Measurements from ENCODE around the gene KCNK13.

KCNK13 gene

DNA sequence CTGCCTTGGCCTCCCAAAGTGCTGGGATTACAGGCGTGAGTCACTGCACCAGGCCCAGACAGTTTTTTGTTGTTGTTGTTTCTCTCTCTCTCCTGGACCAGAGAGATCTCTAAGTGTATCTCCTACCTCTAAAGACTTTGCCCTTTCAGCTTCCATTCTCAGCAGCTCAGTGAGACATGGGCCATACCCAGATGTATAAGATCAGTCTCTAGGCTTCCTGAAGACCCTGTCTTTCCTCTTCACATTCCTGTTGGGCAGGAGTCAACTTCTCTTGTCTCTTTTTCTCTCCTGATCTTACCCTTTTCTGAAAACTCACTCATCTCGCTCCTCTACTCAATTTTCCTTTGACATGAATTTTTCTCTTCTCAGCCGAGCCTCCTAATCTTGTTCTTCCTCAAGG lies 42.0 kb downstream of the KCNK13 start:
- no peak for TF ChIP-seq CTCF (IDR thresholded peaks at IDR 0.05; ENCODE audit: borderline replicate concordance, control extremely low read depth, extremely low read depth, insufficient read depth, missing control alignments)
- DNase-seq (ENCODE audit: low spot score) = no peak
- in situ Hi-C loops (cut with MboI; ENCODE audit: low sequenced_read_pairs, unreplicated experiment) = no loop called here

GRCh38 chr14:90105756-90106155 lies 44.0 kb downstream of the KCNK13 start:
- TF ChIP-seq CTCF (IDR thresholded peaks at IDR 0.05; ENCODE audit: borderline replicate concordance, control extremely low read depth, extremely low read depth, insufficient read depth, missing control alignments) = no peak
- in situ Hi-C loops (cut with MboI; ENCODE audit: low sequenced_read_pairs, unreplicated experiment) = no loop called here
- no peak for DNase-seq (ENCODE audit: low spot score)

- in situ Hi-C loops (cut with MboI; ENCODE audit: low sequenced_read_pairs, unreplicated experiment) = no loop called here
- no peak for DNase-seq (ENCODE audit: low spot score)
- TF ChIP-seq CTCF (IDR thresholded peaks at IDR 0.05; ENCODE audit: borderline replicate concordance, control extremely low read depth, extremely low read depth, insufficient read depth, missing control alignments) = no peak
Measured at GRCh38 chr14:90107789-90108188, 46.0 kb downstream of the KCNK13 start.

DNA sequence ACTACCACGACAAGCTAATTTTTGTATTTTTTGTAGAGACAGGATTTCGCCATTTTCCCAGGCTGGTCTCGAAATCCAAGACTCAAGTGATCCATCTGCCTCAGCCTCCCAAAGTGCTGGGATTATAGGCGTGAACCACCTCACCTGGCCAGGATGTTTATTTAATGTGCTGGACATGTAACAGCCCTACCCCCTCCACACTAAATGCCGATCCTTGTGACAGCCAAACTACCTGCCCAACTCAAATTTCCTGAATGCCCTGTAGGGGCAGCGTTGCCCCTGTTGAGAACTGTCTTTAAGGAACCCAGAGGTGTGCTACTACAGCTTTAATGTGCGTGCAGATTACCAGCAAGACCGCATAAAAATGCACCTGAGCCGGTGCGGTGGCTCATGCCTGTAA lies 48.1 kb downstream of the KCNK13 start:
- in situ Hi-C loops (cut with MboI; ENCODE audit: low sequenced_read_pairs, unreplicated experiment) = no loop called here
- DNase-seq (ENCODE audit: low spot score) = no peak
- no peak for TF ChIP-seq CTCF (IDR thresholded peaks at IDR 0.05; ENCODE audit: borderline replicate concordance, control extremely low read depth, extremely low read depth, insufficient read depth, missing control alignments)

DNA sequence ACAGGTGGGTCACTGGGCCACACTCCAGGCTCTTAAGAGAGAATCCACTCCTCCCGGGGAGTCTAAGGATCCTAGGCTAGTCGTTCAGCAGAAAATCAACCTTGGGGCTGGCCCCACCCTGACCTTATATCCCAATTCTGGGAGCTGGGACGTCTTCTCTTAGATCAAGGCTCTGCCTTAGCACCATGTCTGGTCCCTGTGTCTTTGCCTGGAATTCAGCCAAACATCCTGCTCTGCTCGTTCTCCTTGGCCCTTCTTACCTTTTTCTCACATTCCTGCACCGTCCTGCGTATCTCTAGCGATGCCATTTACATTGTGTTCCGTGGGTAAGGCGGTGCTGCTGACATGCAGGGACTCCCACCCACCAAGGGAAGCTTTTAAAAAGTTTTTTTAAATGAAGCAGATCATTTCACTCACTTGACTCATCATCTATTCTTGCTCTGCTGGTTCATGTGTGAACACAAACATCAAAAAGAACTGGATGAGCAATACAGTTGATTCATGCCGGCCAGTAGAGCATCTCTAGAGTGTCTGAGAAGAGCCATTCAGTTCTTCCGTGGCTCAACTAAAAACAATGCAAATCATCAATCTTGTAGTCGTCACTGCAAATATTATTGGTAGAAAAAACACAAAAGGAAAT lies 50.2 kb downstream of the KCNK13 start:
- in situ Hi-C loops (cut with MboI; ENCODE audit: low sequenced_read_pairs, unreplicated experiment) = no loop called here
- DNase-seq (ENCODE audit: low spot score) = no peak
- TF ChIP-seq CTCF (IDR thresholded peaks at IDR 0.05; ENCODE audit: borderline replicate concordance, control extremely low read depth, extremely low read depth, insufficient read depth, missing control alignments) = no peak

DNA sequence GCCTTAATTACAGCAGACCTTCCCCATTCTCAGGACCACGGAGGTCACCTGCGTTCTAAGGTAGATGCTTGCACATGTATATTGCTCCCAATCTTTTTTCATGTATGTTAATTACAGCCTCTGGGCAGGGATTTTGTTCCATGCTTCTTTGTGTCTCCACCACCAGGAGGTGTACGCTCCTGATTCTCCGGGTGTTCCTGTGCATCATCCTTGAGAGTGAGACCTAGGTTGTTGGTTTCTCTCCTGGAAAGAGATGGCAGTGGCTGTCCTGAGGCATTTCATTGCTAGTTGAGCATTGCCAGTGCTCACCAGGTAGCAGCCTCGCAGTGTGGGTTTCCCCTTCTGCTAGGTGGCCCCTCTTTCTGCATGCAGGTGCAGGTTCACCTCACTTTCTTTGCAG lies 52.8 kb downstream of the KCNK13 start:
- no peak for DNase-seq (ENCODE audit: low spot score)
- in situ Hi-C loops (cut with MboI; ENCODE audit: low sequenced_read_pairs, unreplicated experiment) = no loop called here
- TF ChIP-seq CTCF (IDR thresholded peaks at IDR 0.05; ENCODE audit: borderline replicate concordance, control extremely low read depth, extremely low read depth, insufficient read depth, missing control alignments) = no peak
